ENCODE data around the gene SLC4A11.
A peak's percentile ranks its signal among the peaks of the same experiment; 100 is the strongest.

SLC4A11 gene

DNA sequence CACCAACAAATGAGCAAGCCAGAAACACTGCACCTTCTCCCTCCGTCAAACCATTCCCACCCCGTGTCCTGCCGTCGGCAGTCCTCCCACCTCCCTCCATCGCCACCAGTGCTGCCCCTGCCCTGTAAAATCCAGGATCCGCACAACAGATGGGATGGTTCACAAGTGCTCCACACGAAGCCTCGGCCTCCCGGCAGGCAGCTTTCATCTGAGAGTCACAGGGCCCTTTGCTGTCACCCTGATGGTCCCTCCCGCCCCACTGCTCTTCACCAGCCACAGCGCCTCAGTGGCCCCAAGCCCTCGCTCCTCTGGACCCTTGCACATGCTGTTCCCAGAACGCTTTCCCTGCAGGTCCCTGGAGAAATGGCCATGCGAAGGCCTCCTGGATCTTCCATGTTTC, 12.1 kb downstream of the SLC4A11 start:
- in situ Hi-C loops (cut with MboI; ENCODE audit: low sequenced_read_pairs, unreplicated experiment) = no loop called here

DNA sequence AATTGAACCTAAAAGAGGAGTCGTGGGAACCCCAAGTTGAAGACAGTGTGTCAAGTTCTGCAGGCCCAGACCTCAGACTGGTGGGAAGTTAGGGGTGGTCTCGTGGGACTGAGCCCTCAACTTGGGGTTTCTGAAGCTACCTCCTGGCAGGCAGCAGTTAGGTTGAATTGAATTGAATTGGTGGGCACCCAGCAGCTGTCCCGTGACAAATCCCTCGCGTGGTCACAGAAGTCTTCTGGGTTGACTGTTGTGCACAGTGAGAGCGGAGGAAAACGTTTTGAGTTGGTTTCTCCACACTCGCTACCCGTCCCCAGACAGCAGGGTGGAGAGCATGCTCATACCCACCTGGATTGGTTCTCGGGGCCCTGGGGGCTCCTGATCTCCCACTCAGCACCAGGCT, 12.9 kb downstream of the SLC4A11 start:
- TF ChIP-seq, protein P1, sequence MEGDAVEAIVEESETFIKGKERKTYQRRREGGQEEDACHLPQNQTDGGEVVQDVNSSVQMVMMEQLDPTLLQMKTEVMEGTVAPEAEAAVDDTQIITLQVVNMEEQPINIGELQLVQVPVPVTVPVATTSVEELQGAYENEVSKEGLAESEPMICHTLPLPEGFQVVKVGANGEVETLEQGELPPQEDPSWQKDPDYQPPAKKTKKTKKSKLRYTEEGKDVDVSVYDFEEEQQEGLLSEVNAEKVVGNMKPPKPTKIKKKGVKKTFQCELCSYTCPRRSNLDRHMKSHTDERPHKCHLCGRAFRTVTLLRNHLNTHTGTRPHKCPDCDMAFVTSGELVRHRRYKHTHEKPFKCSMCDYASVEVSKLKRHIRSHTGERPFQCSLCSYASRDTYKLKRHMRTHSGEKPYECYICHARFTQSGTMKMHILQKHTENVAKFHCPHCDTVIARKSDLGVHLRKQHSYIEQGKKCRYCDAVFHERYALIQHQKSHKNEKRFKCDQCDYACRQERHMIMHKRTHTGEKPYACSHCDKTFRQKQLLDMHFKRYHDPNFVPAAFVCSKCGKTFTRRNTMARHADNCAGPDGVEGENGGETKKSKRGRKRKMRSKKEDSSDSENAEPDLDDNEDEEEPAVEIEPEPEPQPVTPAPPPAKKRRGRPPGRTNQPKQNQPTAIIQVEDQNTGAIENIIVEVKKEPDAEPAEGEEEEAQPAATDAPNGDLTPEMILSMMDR (IDR thresholded peaks at IDR 0.05; ENCODE audit: borderline replicate concordance, control extremely low read depth, extremely low read depth, insufficient read depth, missing control alignments) = no peak
- in situ Hi-C loops (cut with MboI; ENCODE audit: low sequenced_read_pairs, unreplicated experiment) = no loop called here
- DNase-seq (ENCODE audit: low spot score) = no peak

More for the DNA sequence above, 12.1 kb downstream of the SLC4A11 start:
- no peak for DNase-seq (ENCODE audit: low spot score)
- TF ChIP-seq, protein P1 (IDR thresholded peaks at IDR 0.05; ENCODE audit: borderline replicate concordance, control extremely low read depth, extremely low read depth, insufficient read depth, missing control alignments) = no peak

DNA sequence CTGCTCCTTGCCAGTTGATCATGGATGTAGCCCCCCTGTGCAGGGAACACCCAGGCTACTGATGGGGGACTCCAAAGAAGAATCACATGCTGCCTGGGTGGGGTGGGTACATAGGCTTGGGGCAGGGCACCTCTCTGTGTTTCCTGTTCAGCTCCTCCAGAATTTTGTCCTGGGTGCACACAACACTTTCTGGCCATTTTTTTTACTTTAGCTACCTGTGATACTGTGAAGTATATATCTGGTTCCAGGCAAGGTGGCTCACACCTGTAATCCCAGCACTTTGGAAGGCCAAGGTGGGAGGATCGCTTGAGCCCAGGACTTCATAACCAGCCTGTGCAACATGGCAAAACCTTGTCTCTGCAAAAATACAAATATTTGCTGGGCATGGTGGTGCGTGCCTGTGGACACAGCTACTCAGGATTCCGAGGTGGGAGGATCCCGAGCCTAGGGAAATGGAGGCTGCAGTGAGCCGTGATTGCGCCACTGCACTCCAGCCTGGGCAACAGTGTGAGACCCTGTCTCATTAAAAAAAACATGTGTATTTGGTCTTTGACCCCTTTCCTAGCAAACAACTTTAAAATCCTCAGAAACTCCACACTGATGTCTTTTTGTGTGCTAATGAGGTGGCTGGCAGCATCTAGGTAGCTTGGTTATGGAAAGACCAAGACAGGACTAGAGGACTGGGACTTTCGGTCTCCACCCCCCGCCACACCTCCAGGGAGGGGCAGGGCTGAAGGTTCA, 14.1 kb downstream of the SLC4A11 start:
- no peak for DNase-seq (ENCODE audit: low spot score)
- in situ Hi-C loops (cut with MboI; ENCODE audit: low sequenced_read_pairs, unreplicated experiment) = no loop called here
- TF ChIP-seq, protein P1 (IDR thresholded peaks at IDR 0.05; ENCODE audit: borderline replicate concordance, control extremely low read depth, extremely low read depth, insufficient read depth, missing control alignments) = no peak

DNA sequence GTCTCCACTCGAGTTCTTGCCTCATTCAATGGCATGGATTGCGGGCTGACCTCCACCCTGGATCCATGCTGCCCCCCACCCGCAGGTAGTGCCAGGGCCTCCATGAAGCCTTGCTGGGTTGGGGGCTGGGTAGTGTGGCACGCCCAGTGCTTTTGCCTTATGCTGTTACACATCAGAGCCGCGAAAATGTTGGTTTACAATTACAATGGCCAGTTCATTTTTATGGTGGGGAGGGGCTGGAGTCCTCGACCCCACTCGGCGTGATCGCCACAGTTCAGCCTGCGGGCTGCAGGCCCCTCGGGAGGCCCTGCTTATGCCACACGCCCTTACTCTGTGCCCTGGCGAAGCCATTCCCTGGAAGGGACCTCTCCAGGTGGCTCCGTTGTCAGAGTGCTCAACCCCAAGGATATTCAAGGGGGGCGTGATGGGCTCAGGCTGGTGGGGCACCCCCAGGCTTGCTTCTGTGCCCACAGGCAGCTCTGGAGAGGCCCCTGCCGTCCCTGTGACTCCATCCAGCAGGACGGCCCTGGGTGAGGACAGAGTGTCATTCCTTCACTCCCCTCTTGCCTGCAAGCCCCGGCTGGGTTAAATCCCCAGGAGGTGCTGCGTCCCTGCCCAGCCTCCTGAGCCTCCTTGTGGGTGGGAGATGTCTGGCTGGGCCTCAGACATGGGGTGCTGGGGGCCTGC, 14.9 kb downstream of the SLC4A11 start:
- in situ Hi-C loops (cut with MboI; ENCODE audit: low sequenced_read_pairs, unreplicated experiment) = no loop called here
- TF ChIP-seq, protein P1 (IDR thresholded peaks at IDR 0.05; ENCODE audit: borderline replicate concordance, control extremely low read depth, extremely low read depth, insufficient read depth, missing control alignments) = no peak
- DNase-seq (ENCODE audit: low spot score) = no peak

DNA sequence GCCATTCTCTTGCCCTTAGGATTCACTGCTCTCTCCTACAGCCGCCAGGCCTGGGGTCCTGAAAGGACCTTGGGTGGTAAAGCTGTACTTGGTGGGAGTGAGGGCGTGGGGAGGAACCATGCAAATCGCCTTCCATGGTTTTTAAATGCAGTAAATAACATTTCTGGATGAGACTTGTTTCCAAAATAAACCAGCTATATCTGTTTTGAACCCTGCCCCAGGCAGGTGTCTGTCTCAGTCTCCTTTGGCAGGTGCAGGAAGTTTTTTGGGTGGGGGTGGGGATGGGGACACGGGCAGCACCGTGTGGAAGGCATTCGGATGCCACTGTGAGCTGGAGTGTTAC, 15.4 kb downstream of the SLC4A11 start:
- TF ChIP-seq, protein P1 (IDR thresholded peaks at IDR 0.05; ENCODE audit: borderline replicate concordance, control extremely low read depth, extremely low read depth, insufficient read depth, missing control alignments) = no peak
- no peak for DNase-seq (ENCODE audit: low spot score)
- in situ Hi-C loops (cut with MboI; ENCODE audit: low sequenced_read_pairs, unreplicated experiment) = no loop called here

DNA sequence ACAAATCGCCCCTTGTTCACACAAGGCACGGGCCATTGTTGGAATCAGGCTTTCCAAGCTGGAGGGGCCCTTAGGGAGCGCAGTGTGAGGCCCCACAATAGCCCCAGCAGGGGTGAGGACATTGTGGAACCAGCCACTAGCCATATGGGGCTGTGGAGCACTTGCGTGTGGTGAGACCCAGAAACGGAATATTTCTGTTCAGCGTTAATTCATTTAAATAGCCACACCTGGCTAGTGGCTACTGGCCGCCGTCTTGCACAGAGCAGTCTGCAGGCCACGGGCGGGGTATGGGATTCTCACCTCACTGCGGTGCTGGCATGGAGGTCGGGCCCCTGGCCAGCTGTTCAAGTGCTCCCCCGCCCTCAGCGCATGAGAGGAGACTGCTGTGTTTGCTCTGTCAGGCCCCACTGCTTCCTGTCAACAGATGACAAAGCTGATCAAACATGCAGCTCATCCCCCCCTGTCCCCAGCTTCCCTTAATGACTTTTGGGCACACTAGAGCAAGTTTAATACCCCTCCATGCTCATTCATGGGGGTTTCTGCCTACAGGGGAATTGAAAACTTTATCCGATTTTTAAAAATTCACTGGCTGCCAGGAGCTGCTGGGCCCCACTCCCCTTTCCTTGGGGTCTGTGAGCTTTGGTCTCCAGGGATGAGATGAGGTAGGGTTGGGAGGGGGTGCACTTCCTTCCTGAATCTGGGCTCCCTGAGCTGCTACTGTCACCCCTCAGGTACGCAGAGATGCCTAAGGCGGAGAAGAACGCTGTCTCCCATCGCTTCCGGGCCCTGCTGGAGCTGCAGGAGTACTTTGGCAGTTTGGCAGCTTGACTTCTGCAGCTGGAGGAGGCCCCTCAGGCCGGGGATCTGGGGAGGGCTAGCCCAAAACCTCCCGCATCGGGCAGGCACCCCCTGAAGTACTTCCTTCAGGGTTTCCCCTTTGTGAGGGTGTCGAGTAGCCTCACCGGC, 16.1 kb downstream of the SLC4A11 start:
- in situ Hi-C loops (cut with MboI; ENCODE audit: low sequenced_read_pairs, unreplicated experiment) = no loop called here
- TF ChIP-seq, protein P1 (IDR thresholded peaks at IDR 0.05; ENCODE audit: borderline replicate concordance, control extremely low read depth, extremely low read depth, insufficient read depth, missing control alignments) = no peak
- DNase-seq (ENCODE audit: low spot score) = peak; percentile 83
